ENCODE data around the gene SHB.

SHB gene

GRCh38 chr9:37880916-37881479, 188.0 kb downstream of the SHB start:
- DNase-seq = no peak

- DNase-seq = no peak
These were observed 192.7 kb downstream of the SHB start for GRCh38 chr9:37876376-37876775.

- DNase-seq = no peak
These were observed 195.1 kb downstream of the SHB start for GRCh38 chr9:37873955-37874354.

DNA sequence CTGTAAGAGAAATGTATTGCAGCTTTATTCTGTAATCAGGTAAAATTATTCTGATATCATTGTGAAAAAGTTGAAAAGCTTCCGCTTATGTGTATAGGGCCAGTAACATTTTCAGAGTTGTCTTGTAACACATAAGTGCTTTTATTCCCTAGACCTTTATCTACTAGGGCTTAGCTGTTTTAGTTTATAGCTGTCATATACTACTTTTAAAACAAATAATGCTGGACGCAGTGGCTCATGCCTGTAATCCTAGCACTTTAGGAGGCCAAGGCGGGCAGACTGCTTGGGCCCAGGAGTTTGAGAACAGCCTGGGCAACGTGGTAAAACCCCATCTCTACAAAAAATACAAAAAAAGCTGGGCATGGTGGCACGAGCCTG, 198.2 kb downstream of the SHB start:
- no peak for DNase-seq

DNA sequence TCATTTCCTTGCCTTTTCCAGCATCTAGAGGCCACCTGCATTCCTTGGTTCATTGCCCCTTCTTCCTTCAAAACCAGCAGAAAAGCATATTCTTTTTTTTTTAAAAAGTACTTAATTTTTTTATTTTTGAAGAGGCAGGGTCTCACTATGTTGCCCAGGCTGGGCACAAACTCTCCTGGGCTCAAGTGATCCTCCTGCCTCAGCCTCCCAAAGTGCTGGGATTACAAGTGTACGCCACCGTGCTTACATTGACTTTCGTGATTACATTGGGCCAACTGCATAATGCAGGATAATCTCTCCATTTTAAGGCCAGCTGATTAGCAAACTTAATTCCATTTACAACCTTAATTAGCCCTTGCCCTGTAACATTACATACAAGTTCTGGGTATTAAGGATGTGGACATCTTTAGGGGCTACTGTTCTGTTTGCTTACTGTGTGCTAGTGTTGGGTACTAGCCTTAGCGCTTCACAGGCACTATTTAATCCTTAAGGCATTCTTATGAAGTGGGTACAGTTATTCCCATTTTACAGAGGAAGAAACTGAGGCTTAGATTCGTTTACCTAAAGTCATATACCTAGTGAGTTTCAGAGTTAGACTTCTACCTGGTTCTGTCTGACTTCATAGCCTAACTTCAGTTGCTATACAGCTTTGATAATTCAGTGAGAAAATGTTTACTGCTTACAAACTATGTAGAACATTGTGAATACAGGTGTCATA, 198.8 kb downstream of the SHB start:
- no peak for DNase-seq

All from eye (tissue), 1 donor.